Stimulated activated naive B cell treated with anti-CD40 and anti-IgM and Interleukin-4, amounts not matched to agents 10 μg/mL and 1 μg/mL and 100 μg/mL, for 72 hours (primary cell): Measurements from ENCODE around the gene FHOD3.
"Not testable (repeated sequence)": the region's sequence is repeated elsewhere in the genome, so short reads cannot be mapped to it uniquely, and the experiment has no call there.

Experiments used
- ATAC-seq, 2 donors: fragments of 150-1000 bp; cut with Tn5 transposase; replicated peaks; 2 replicates each; pipeline ENCODE4 v1.10.0; 2021; ENCODE audit warnings: moderate library complexity in 1 of 2
- DNase-seq: peaks from one replicate; pipeline ENCODE4 v3.0.0; 2021
- H3K27ac Mint-ChIP-seq: one replicate; pipeline ENCODE4 v1.8.0; 2022; ENCODE audit warnings: mild to moderate bottlenecking, mixed read lengths
- H3K27me3 Mint-ChIP-seq, 2 donors: one replicate each; pipeline ENCODE4 v1.8.0; 2022; ENCODE audit warnings: mixed read lengths in 2 of 2
- H3K36me3 Mint-ChIP-seq, 2 donors: one replicate each; pipeline ENCODE4 v1.8.0; 2022; ENCODE audit warnings: mixed read lengths in 2 of 2, mild to moderate bottlenecking in 1 of 2
- H3K4me1 Mint-ChIP-seq, 2 donors: one replicate each; pipeline ENCODE4 v1.8.0; 2022; ENCODE audit warnings: mixed read lengths in 2 of 2, mild to moderate bottlenecking in 1 of 2
- H3K4me3 Mint-ChIP-seq, 2 donors: one replicate each; pipeline ENCODE4 v1.8.0; 2022; ENCODE audit warnings: mild to moderate bottlenecking in 2 of 2, mixed read lengths in 2 of 2, moderate library complexity in 1 of 2
- H3K9me3 Mint-ChIP-seq, 2 donors: one replicate each; pipeline ENCODE4 v1.8.0; 2022; ENCODE audit warnings: mixed read lengths in 2 of 2, mild to moderate bottlenecking in 1 of 2

FHOD3 gene

GRCh38 chr18:36711014-36711725, 413.7 kb downstream of the FHOD3 start:
- no peak for ATAC-seq
- no peak overlapping the region for H3K4me3 Mint-ChIP-seq
- no peaks in the 10 kb centered on the region for H3K36me3 Mint-ChIP-seq
- no peaks in the 10 kb centered on the region for H3K9me3 Mint-ChIP-seq
- H3K4me1 Mint-ChIP-seq: no peaks in the 10 kb centered on the region
- H3K27me3 Mint-ChIP-seq: peaks cover 6 to 18% of the 10 kb centered on the region in 2 donors
- no peak overlapping the region for H3K27ac Mint-ChIP-seq
- no peak for DNase-seq

- ATAC-seq: no peak
- no peaks in the 10 kb centered on the region for H3K4me1 Mint-ChIP-seq
- no peak for DNase-seq
- H3K4me3 Mint-ChIP-seq: no peak overlapping the region
- H3K27ac Mint-ChIP-seq: no peak overlapping the region
- peaks cover 6 to 14% of the 10 kb centered on the region in 2 donors for H3K27me3 Mint-ChIP-seq
- no peaks in the 10 kb centered on the region for H3K9me3 Mint-ChIP-seq
- H3K36me3 Mint-ChIP-seq: no peaks in the 10 kb centered on the region
These were observed 414.4 kb downstream of the FHOD3 start for GRCh38 chr18:36711813-36712444.

GRCh38 chr18:36714476-36714875, 417.0 kb downstream of the FHOD3 start:
- peaks cover 3 to 6% of the 10 kb centered on the region in 2 donors for H3K27me3 Mint-ChIP-seq
- no peaks in the 10 kb centered on the region for H3K36me3 Mint-ChIP-seq
- H3K4me3 Mint-ChIP-seq: no peak overlapping the region
- H3K27ac Mint-ChIP-seq: no peak overlapping the region
- no peak for DNase-seq
- H3K4me1 Mint-ChIP-seq: no peaks in the 10 kb centered on the region
- ATAC-seq: no peak
- no peaks in the 10 kb centered on the region for H3K9me3 Mint-ChIP-seq

GRCh38 chr18:36717422-36718110, 420.1 kb downstream of the FHOD3 start:
- ATAC-seq: no peak
- Mint-ChIP-seq H3K4me3 (no peak overlapping the region), H3K36me3 (no peaks in the 10 kb centered on the region), H3K9me3 (no peaks in the 10 kb centered on the region), H3K27me3 (peaks cover under 1 to 11% of the 10 kb centered on the region in 2 donors), H3K27ac (no peak overlapping the region), H3K4me1 (no peaks in the 10 kb centered on the region)
- DNase-seq: no peak

GRCh38 chr18:36718705-36719328, 421.3 kb downstream of the FHOD3 start:
- peaks cover 0 to 8% of the 10 kb centered on the region in 2 donors for H3K27me3 Mint-ChIP-seq

GRCh38 chr18:36719630-36720029, 422.1 kb downstream of the FHOD3 start:
- H3K27ac Mint-ChIP-seq: no peak overlapping the region
- H3K4me3 Mint-ChIP-seq: no peak overlapping the region
- H3K4me1 Mint-ChIP-seq: no peaks in the 10 kb centered on the region
- DNase-seq: no peak
- ATAC-seq: no peak
- H3K9me3 Mint-ChIP-seq: no peaks in the 10 kb centered on the region
- H3K36me3 Mint-ChIP-seq: no peaks in the 10 kb centered on the region
- H3K27me3 Mint-ChIP-seq: peaks cover 0 to 11% of the 10 kb centered on the region in 2 donors

More at GRCh38 chr18:36718705-36719328, 421.3 kb downstream of the FHOD3 start:
- no peak for DNase-seq
- H3K36me3 Mint-ChIP-seq: no peaks in the 10 kb centered on the region
- H3K4me1 Mint-ChIP-seq: no peaks in the 10 kb centered on the region
- ATAC-seq: no peak
- no peak overlapping the region for H3K27ac Mint-ChIP-seq
- no peak overlapping the region for H3K4me3 Mint-ChIP-seq
- no peaks in the 10 kb centered on the region for H3K9me3 Mint-ChIP-seq

GRCh38 chr18:36721351-36721750, 423.8 kb downstream of the FHOD3 start:
- not testable (repeated sequence) for H3K9me3 Mint-ChIP-seq, H3K4me3 Mint-ChIP-seq, H3K4me1 Mint-ChIP-seq, ATAC-seq, H3K36me3 Mint-ChIP-seq, DNase-seq, H3K27ac Mint-ChIP-seq
- peaks cover 2 to 14% of the 10 kb centered on the region in 2 donors for H3K27me3 Mint-ChIP-seq

GRCh38 chr18:36724169-36724568, 426.7 kb downstream of the FHOD3 start:
- Mint-ChIP-seq H3K4me3 (no peak overlapping the region), H3K27ac (no peak overlapping the region), H3K27me3 (peaks cover 10 to 19% of the 10 kb centered on the region in 2 donors), H3K9me3 (no peaks in the 10 kb centered on the region), H3K36me3 (no peaks in the 10 kb centered on the region), H3K4me1 (no peaks in the 10 kb centered on the region)
- DNase-seq: no peak
- ATAC-seq: no peak

GRCh38 chr18:36724591-36725001, 427.1 kb downstream of the FHOD3 start:
- Mint-ChIP-seq H3K4me3 (no peak overlapping the region), H3K27me3 (peaks cover 10 to 19% of the 10 kb centered on the region in 2 donors)
- ATAC-seq: no peak

GRCh38 chr18:36728345-36728744, 430.8 kb downstream of the FHOD3 start:
- no peak overlapping the region for H3K4me3 Mint-ChIP-seq
- ATAC-seq: no peak
- peaks cover 0 to 2% of the 10 kb centered on the region in 2 donors for H3K36me3 Mint-ChIP-seq
- no peak for DNase-seq
- H3K27me3 Mint-ChIP-seq: peaks cover 10 to 17% of the 10 kb centered on the region in 2 donors
- H3K9me3 Mint-ChIP-seq: peaks cover 4 to 13% of the 10 kb centered on the region in 2 donors
- H3K27ac Mint-ChIP-seq: no peak overlapping the region
- H3K4me1 Mint-ChIP-seq: no peaks in the 10 kb centered on the region

More at GRCh38 chr18:36724591-36725001, 427.1 kb downstream of the FHOD3 start:
- no peak for DNase-seq
- Mint-ChIP-seq H3K4me1 (no peaks in the 10 kb centered on the region), H3K27ac (no peak overlapping the region), H3K36me3 (no peaks in the 10 kb centered on the region), H3K9me3 (no peaks in the 10 kb centered on the region)

- no peak overlapping the region for H3K27ac Mint-ChIP-seq
- peaks cover 0 to 2% of the 10 kb centered on the region in 2 donors for H3K36me3 Mint-ChIP-seq
- peaks cover 10 to 17% of the 10 kb centered on the region in 2 donors for H3K27me3 Mint-ChIP-seq
- H3K4me3 Mint-ChIP-seq: no peak overlapping the region
- H3K4me1 Mint-ChIP-seq: no peaks in the 10 kb centered on the region
- DNase-seq: no peak
- peaks cover 4 to 13% of the 10 kb centered on the region in 2 donors for H3K9me3 Mint-ChIP-seq
- no peak for ATAC-seq
These were observed 431.7 kb downstream of the FHOD3 start for GRCh38 chr18:36729197-36729596.

- Mint-ChIP-seq H3K9me3 (peaks cover 4 to 13% of the 10 kb centered on the region in 2 donors), H3K4me1 (no peaks in the 10 kb centered on the region), H3K4me3 (no peak overlapping the region), H3K27me3 (peaks cover 0 to 12% of the 10 kb centered on the region in 2 donors), H3K36me3 (peaks cover 0 to 2% of the 10 kb centered on the region in 2 donors), H3K27ac (no peak overlapping the region)
- DNase-seq: no peak
- no peak for ATAC-seq
These were observed 434.8 kb downstream of the FHOD3 start for GRCh38 chr18:36732264-36732663.

- ATAC-seq (no peak), DNase-seq (no peak)
- H3K27ac Mint-ChIP-seq: no peak overlapping the region
- peaks cover 0 to 2% of the 10 kb centered on the region in 2 donors for H3K36me3 Mint-ChIP-seq
- peaks cover 0 to 12% of the 10 kb centered on the region in 2 donors for H3K27me3 Mint-ChIP-seq
- H3K4me3 Mint-ChIP-seq: no peak overlapping the region
- peaks cover 4 to 13% of the 10 kb centered on the region in 2 donors for H3K9me3 Mint-ChIP-seq
- no peaks in the 10 kb centered on the region for H3K4me1 Mint-ChIP-seq
These were observed 435.6 kb downstream of the FHOD3 start for GRCh38 chr18:36733150-36733549.

- no peaks in the 10 kb centered on the region for H3K4me1 Mint-ChIP-seq
- H3K4me3 Mint-ChIP-seq: no peak overlapping the region
- no peak overlapping the region for H3K27ac Mint-ChIP-seq
- peaks cover 0 to 2% of the 10 kb centered on the region in 2 donors for H3K36me3 Mint-ChIP-seq
- ATAC-seq (no peak), DNase-seq (no peak)
- peaks cover 4 to 13% of the 10 kb centered on the region in 2 donors for H3K9me3 Mint-ChIP-seq
- peaks cover 0 to 6% of the 10 kb centered on the region in 2 donors for H3K27me3 Mint-ChIP-seq
These were observed 437.1 kb downstream of the FHOD3 start for GRCh38 chr18:36734596-36734995.
